ENCODE data around the gene STAM. TPM values are rescaled to one million over a fixed set of nuclear protein-coding genes. Genes with fewer than 3 reads are reported as not detected.

Gene STAM
- polyA plus RNA-seq, 1 donor (not counting 4 experiments of a cell fraction or from before 2014, with no cell fraction given), result 34.1 TPM

GRCh38 chr10:17622061-17622460 lies 21.9 kb upstream of the STAM start:
- no peak overlapping the region for H3K9ac ChIP-seq (ENCODE audit: control insufficient read depth, extremely low read depth, insufficient read depth, low read length)
- no peak overlapping the region for H3K4me2 ChIP-seq (ENCODE audit: control insufficient read depth, extremely low read depth, insufficient read depth, low read depth, low read length)
- H3K4me1 ChIP-seq (ENCODE audit: control insufficient read depth, extremely low read depth, insufficient read depth, low read length), result no peaks in the 10 kb centered on the region
- no peak overlapping the region for H2AFZ ChIP-seq (ENCODE audit: control insufficient read depth, low read length)
- no peaks in the 10 kb centered on the region for H3K79me2 ChIP-seq (ENCODE audit: control insufficient read depth, insufficient read depth, low read length)
- H3K9me1 ChIP-seq (ENCODE audit: control insufficient read depth, extremely low read depth, insufficient read depth, low read length), result no peaks in the 10 kb centered on the region
- no peaks in the 10 kb centered on the region for H3K36me3 ChIP-seq (ENCODE audit: control insufficient read depth in 2 of 2, extremely low read depth in 1 of 2, insufficient read depth in 2 of 2, low read length in 2 of 2)
- H3K27me3 ChIP-seq (ENCODE audit: control insufficient read depth, extremely low read depth, insufficient read depth, low read length), result no peaks in the 10 kb centered on the region
- DNase-seq (ENCODE audit: low read depth, low spot score), result no peak
- H3K9me3 ChIP-seq (ENCODE audit: control insufficient read depth, low read depth, low read length), result no peaks in the 10 kb centered on the region
- H4K20me1 ChIP-seq (ENCODE audit: control insufficient read depth, extremely low read depth, insufficient read depth, low read length), result no peaks in the 10 kb centered on the region
- no peak overlapping the region for H3K4me3 ChIP-seq (ENCODE audit: control insufficient read depth in 2 of 3, extremely low read depth in 1 of 3, insufficient read depth in 2 of 3, low read depth in 1 of 3, low read length in 3 of 3)
- no peak for FAIRE-seq
- no peak overlapping the region for H3K27ac ChIP-seq (ENCODE audit: control insufficient read depth, insufficient read depth, low read length)
- no peak for TF ChIP-seq CTCF (optimal IDR thresholded peaks at IDR 0.05 in 1 of 3, IDR thresholded peaks at IDR 0.05 in 1 of 3, conservative IDR thresholded peaks at IDR 0.05 in 1 of 3; ENCODE audit: extremely low read depth in 1 of 3, insufficient read depth in 2 of 3, low read length in 3 of 3)
- TF ChIP-seq EZH2 (IDR thresholded peaks at IDR 0.05; ENCODE audit: low read length), result no peak
- dilution Hi-C loops (cut with MboI; ENCODE audit: extremely low pct_ligation_motif_present, low sequenced_read_pairs), result no loop called here

GRCh38 chr10:17624996-17625395 lies 19.0 kb upstream of the STAM start:
- Histone ChIP-seq H3K9me3 (ENCODE audit: control insufficient read depth, low read depth, low read length) (no peaks in the 10 kb centered on the region), H2AFZ (ENCODE audit: control insufficient read depth, low read length) (no peak overlapping the region), H3K27me3 (ENCODE audit: control insufficient read depth, extremely low read depth, insufficient read depth, low read length) (no peaks in the 10 kb centered on the region), H3K36me3 (ENCODE audit: control insufficient read depth in 2 of 2, extremely low read depth in 1 of 2, insufficient read depth in 2 of 2, low read length in 2 of 2) (no peaks in the 10 kb centered on the region), H3K9ac (ENCODE audit: control insufficient read depth, extremely low read depth, insufficient read depth, low read length) (no peak overlapping the region), H3K4me3 (ENCODE audit: control insufficient read depth in 2 of 3, extremely low read depth in 1 of 3, insufficient read depth in 2 of 3, low read depth in 1 of 3, low read length in 3 of 3) (no peak overlapping the region), H3K79me2 (ENCODE audit: control insufficient read depth, insufficient read depth, low read length) (no peaks in the 10 kb centered on the region), H3K4me2 (ENCODE audit: control insufficient read depth, extremely low read depth, insufficient read depth, low read depth, low read length) (no peak overlapping the region), H3K9me1 (ENCODE audit: control insufficient read depth, extremely low read depth, insufficient read depth, low read length) (no peaks in the 10 kb centered on the region), H3K4me1 (ENCODE audit: control insufficient read depth, extremely low read depth, insufficient read depth, low read length) (no peaks in the 10 kb centered on the region), H4K20me1 (ENCODE audit: control insufficient read depth, extremely low read depth, insufficient read depth, low read length) (no peaks in the 10 kb centered on the region), H3K27ac (ENCODE audit: control insufficient read depth, insufficient read depth, low read length) (no peak overlapping the region)
- no peak for FAIRE-seq
- dilution Hi-C loops (cut with MboI; ENCODE audit: extremely low pct_ligation_motif_present, low sequenced_read_pairs), result no loop called here
- no peak for TF ChIP-seq CTCF (optimal IDR thresholded peaks at IDR 0.05 in 1 of 3, IDR thresholded peaks at IDR 0.05 in 1 of 3, conservative IDR thresholded peaks at IDR 0.05 in 1 of 3; ENCODE audit: extremely low read depth in 1 of 3, insufficient read depth in 2 of 3, low read length in 3 of 3)
- no peak for TF ChIP-seq EZH2 (IDR thresholded peaks at IDR 0.05; ENCODE audit: low read length)
- no peak for DNase-seq (ENCODE audit: low read depth, low spot score)

Measured in keratinocyte (primary cell).